MM.1S (cell line): ENCODE measurements around the gene CTCF.

Source experiments
- DNase-seq: peaks from one replicate; pipeline ENCODE4 v3.0.0-alpha.2; 2015
- H2AFZ ChIP-seq: fragments of 300-600 bp; sonication (generic); 2 replicates; pipeline ENCODE4 v1.6.0; 2016; ENCODE audit warnings: antibody characterized with exemption, low read length
- H3F3A ChIP-seq: fragments of 300-600 bp; sonication (generic); 2 replicates; pipeline ENCODE4 v1.6.1; 2016; ENCODE audit warnings: mild to moderate bottlenecking, antibody characterized with exemption, low read length, moderate library complexity, mixed read lengths; ENCODE audit not compliant: insufficient read depth
- H3K27ac ChIP-seq: fragments of 300-600 bp; sonication (generic); 2 replicates; pipeline ENCODE4 v1.5.1; 2016; ENCODE audit warnings: mild to moderate bottlenecking, low read length
- H3K27me3 ChIP-seq: fragments of 300-600 bp; sonication (generic); replicated peaks from 2 replicates; pipeline ENCODE4 v1.6.0; 2016; ENCODE audit warnings: low read length; ENCODE audit not compliant: insufficient read depth
- H3K36me3 ChIP-seq: fragments of 300-600 bp; sonication (generic); replicated peaks from 2 replicates; pipeline ENCODE4 v1.6.1; 2016; ENCODE audit warnings: mild to moderate bottlenecking, low read length, mixed read lengths; ENCODE audit not compliant: insufficient read depth
- H3K4me1 ChIP-seq: fragments of 300-600 bp; sonication (generic); 2 replicates; pipeline ENCODE4 v1.6.1; 2016; ENCODE audit warnings: low read length, mixed read lengths
- H3K4me2 ChIP-seq: fragments of 300-600 bp; sonication (generic); 2 replicates; pipeline ENCODE4 v1.6.0; 2016; ENCODE audit warnings: low read depth, low read length
- H3K4me3 ChIP-seq: fragments of 300-600 bp; sonication (generic); 2 replicates; pipeline ENCODE4 v1.5.1; 2016; ENCODE audit warnings: low read length, mixed read lengths
- H3K79me2 ChIP-seq: fragments of 300-600 bp; sonication (generic); 2 replicates; pipeline ENCODE4 v1.6.1; 2016; ENCODE audit warnings: mixed run types, low read length, mixed read lengths
- H3K9ac ChIP-seq: fragments of 300-600 bp; sonication (generic); 2 replicates; pipeline ENCODE4 v1.6.1; 2016; ENCODE audit warnings: low read length, mixed read lengths
- H3K9me2 ChIP-seq: fragments of 300-600 bp; sonication (generic); replicated peaks from 2 replicates; pipeline ENCODE4 v1.6.1; 2016; ENCODE audit warnings: mild to moderate bottlenecking, low read length, mixed read lengths; ENCODE audit not compliant: insufficient read depth
- H3K9me3 ChIP-seq: fragments of 300-600 bp; sonication (generic); replicated peaks from 2 replicates; pipeline ENCODE4 v1.6.1; 2016; ENCODE audit warnings: mild to moderate bottlenecking, low read length, mixed read lengths; ENCODE audit not compliant: insufficient read depth
- H4K20me1 ChIP-seq: fragments of 300-600 bp; sonication (generic); 2 replicates; pipeline ENCODE4 v1.6.1; 2016; ENCODE audit warnings: mild to moderate bottlenecking, low read length, moderate library complexity, mixed read lengths; ENCODE audit not compliant: insufficient read depth
- EZH2 ChIP-seq: fragments of 300-600 bp; sonication (generic); optimal IDR thresholded peaks from 2 replicates; pipeline ENCODE3; 2017; ENCODE audit warnings: low read depth, mild to moderate bottlenecking, antibody characterized with exemption, low read length, mixed read lengths
- EZH2phosphoT487 ChIP-seq: fragments of 300-600 bp; sonication (generic); IDR thresholded peaks from 2 replicates; pipeline ENCODE4 v1.6.1; 2018; ENCODE audit warnings: antibody characterized with exemption, low read length
- TF ChIP-seq, protein P1 (sequence below): fragments of 300-600 bp; sonication (generic); IDR thresholded peaks from 2 replicates; pipeline ENCODE4 v1.5.1; 2016; ENCODE audit warnings: antibody characterized with exemption, low read length, mixed read lengths

CTCF gene

DNA sequence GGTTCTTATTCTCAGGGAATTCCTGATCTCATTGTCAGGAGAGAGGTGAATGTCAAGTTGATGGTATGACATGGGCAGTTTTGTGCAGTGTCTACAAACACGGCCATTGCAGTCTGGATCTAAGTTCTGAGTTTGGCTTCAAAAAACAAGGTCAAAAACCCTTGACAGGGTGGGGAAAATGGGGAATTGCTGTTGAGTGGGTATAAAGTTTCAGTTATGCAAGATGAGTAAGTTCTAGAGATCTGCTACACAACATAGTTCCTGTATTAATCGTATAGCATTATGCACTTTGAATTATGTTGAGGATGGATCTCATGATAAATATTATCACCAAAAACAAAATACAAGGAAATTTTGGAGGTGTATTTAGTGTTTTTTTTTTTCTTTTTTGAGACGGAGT lies 46.0 kb downstream of the CTCF start:
- DNase-seq = no peak

GRCh38 chr16:67613808-67614207 lies 51.5 kb downstream of the CTCF start:
- no peak for DNase-seq
- H3K79me2 ChIP-seq = peaks cover 70% of the 10 kb centered on the region
- no peak overlapping the region for H3K9ac ChIP-seq
- peaks cover 18% of the 10 kb centered on the region; the same call in 1 of the 2 replicates for H3K36me3 ChIP-seq
- H3K27me3 ChIP-seq = no peaks in the 10 kb centered on the region
- no peak overlapping the region for H3K4me3 ChIP-seq
- no peak overlapping the region for H2AFZ ChIP-seq
- no peak overlapping the region for H3K27ac ChIP-seq
- TF ChIP-seq EZH2phosphoT487 = no peak
- no peak for TF ChIP-seq EZH2
- TF ChIP-seq, protein P1, sequence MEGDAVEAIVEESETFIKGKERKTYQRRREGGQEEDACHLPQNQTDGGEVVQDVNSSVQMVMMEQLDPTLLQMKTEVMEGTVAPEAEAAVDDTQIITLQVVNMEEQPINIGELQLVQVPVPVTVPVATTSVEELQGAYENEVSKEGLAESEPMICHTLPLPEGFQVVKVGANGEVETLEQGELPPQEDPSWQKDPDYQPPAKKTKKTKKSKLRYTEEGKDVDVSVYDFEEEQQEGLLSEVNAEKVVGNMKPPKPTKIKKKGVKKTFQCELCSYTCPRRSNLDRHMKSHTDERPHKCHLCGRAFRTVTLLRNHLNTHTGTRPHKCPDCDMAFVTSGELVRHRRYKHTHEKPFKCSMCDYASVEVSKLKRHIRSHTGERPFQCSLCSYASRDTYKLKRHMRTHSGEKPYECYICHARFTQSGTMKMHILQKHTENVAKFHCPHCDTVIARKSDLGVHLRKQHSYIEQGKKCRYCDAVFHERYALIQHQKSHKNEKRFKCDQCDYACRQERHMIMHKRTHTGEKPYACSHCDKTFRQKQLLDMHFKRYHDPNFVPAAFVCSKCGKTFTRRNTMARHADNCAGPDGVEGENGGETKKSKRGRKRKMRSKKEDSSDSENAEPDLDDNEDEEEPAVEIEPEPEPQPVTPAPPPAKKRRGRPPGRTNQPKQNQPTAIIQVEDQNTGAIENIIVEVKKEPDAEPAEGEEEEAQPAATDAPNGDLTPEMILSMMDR = no peak
- H3K4me1 ChIP-seq = no peaks in the 10 kb centered on the region
- H3K9me2 ChIP-seq = no peaks in the 10 kb centered on the region
- no peaks in the 10 kb centered on the region for H4K20me1 ChIP-seq
- no peak overlapping the region for H3K4me2 ChIP-seq
- no peaks in the 10 kb centered on the region for H3F3A ChIP-seq
- H3K9me3 ChIP-seq = no peaks in the 10 kb centered on the region

More for the DNA sequence above, 46.0 kb downstream of the CTCF start:
- no peak for TF ChIP-seq EZH2
- no peak for TF ChIP-seq EZH2phosphoT487
- TF ChIP-seq, protein P1 = no peak
- no peaks in the 10 kb centered on the region for H3F3A ChIP-seq
- no peak overlapping the region for H3K27ac ChIP-seq
- H3K36me3 ChIP-seq = peaks cover 13% of the 10 kb centered on the region; the same call in 1 of the 2 replicates
- no peaks in the 10 kb centered on the region for H3K4me1 ChIP-seq
- no peaks in the 10 kb centered on the region for H3K9me3 ChIP-seq
- H3K79me2 ChIP-seq = peaks cover 87% of the 10 kb centered on the region
- H3K27me3 ChIP-seq = no peaks in the 10 kb centered on the region
- H3K9me2 ChIP-seq = no peaks in the 10 kb centered on the region
- no peaks in the 10 kb centered on the region for H4K20me1 ChIP-seq
- no peak overlapping the region for H3K4me2 ChIP-seq
- no peak overlapping the region for H3K4me3 ChIP-seq
- no peak overlapping the region for H3K9ac ChIP-seq
- no peak overlapping the region for H2AFZ ChIP-seq

- Histone ChIP-seq H3K4me1 (no peaks in the 10 kb centered on the region), H3K27ac (no peak overlapping the region), H3K9ac (no peak overlapping the region), H3K36me3 (0 out of 2 replicates have a peak, but pooled peaks cover 8% of the 10 kb centered on the region), H3K9me3 (no peaks in the 10 kb centered on the region), H3K79me2 (peaks cover 14% of the 10 kb centered on the region), H2AFZ (no peak overlapping the region), H3K27me3 (no peaks in the 10 kb centered on the region), H3K4me3 (no peak overlapping the region), H3F3A (no peaks in the 10 kb centered on the region), H3K9me2 (no peaks in the 10 kb centered on the region), H4K20me1 (no peaks in the 10 kb centered on the region), H3K4me2 (no peak overlapping the region)
- TF ChIP-seq EZH2phosphoT487 = no peak
- no peak for TF ChIP-seq EZH2
- TF ChIP-seq, protein P1 = no peak
- DNase-seq = no peak
Observed at GRCh38 chr16:67628216-67628615, 65.9 kb downstream of the CTCF start.
